ENCODE results near the gene BTBD1. TPM values are rescaled to one million over a fixed set of nuclear protein-coding genes. Genes with fewer than 3 reads are reported as not detected.

The BTBD1 gene
- total and polyA plus RNA-seq, 9 donors: 24.3 to 85.5 (median 44.4) TPM

GRCh38 chr15:82972990-82973389, 94.1 kb downstream of the BTBD1 start:
- TF ChIP-seq, protein P1, sequence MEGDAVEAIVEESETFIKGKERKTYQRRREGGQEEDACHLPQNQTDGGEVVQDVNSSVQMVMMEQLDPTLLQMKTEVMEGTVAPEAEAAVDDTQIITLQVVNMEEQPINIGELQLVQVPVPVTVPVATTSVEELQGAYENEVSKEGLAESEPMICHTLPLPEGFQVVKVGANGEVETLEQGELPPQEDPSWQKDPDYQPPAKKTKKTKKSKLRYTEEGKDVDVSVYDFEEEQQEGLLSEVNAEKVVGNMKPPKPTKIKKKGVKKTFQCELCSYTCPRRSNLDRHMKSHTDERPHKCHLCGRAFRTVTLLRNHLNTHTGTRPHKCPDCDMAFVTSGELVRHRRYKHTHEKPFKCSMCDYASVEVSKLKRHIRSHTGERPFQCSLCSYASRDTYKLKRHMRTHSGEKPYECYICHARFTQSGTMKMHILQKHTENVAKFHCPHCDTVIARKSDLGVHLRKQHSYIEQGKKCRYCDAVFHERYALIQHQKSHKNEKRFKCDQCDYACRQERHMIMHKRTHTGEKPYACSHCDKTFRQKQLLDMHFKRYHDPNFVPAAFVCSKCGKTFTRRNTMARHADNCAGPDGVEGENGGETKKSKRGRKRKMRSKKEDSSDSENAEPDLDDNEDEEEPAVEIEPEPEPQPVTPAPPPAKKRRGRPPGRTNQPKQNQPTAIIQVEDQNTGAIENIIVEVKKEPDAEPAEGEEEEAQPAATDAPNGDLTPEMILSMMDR (IDR thresholded peaks at IDR 0.05): no peak
- TF ChIP-seq POLR2A (IDR thresholded peaks at IDR 0.05): no peak
- TF ChIP-seq EP300 (IDR thresholded peaks at IDR 0.05): no peak
- DNase-seq: no peak
- no peak overlapping the region for H3K27ac ChIP-seq
- intact Hi-C loops (cut with DNase I): loop anchor here in 1 of 4 donors (10.0 kb wide), 2 partner anchors 58 to 218 kb away; no protein-coding TSS in a partner anchor
- no peaks in the 10 kb centered on the region for H3K27me3 ChIP-seq
- WGBS, 3 donors: 81 to 93% (median 86%) methylated on average over 1 of the region's 1 CpG
- no peak overlapping the region for H3K4me3 ChIP-seq
- no peaks in the 10 kb centered on the region for H3K4me1 ChIP-seq (ENCODE audit: insufficient read depth)
- H3K9me3 ChIP-seq: no peaks in the 10 kb centered on the region
- no peaks in the 10 kb centered on the region for H3K36me3 ChIP-seq

- H3K4me3 ChIP-seq: no peak overlapping the region
- no peak overlapping the region for H3K27ac ChIP-seq
- 60 to 75% (median 64%) methylated on average over 2 of the region's 2 CpGs for WGBS, 3 donors
- no peaks in the 10 kb centered on the region for H3K4me1 ChIP-seq (ENCODE audit: insufficient read depth)
- H3K27me3 ChIP-seq: no peaks in the 10 kb centered on the region
- no peaks in the 10 kb centered on the region for H3K36me3 ChIP-seq
- no peaks in the 10 kb centered on the region for H3K9me3 ChIP-seq
- DNase-seq: no peak
- TF ChIP-seq, protein P1 (IDR thresholded peaks at IDR 0.05): no peak
- TF ChIP-seq POLR2A (IDR thresholded peaks at IDR 0.05) (no peak), EP300 (IDR thresholded peaks at IDR 0.05) (no peak)
- intact Hi-C loops (cut with DNase I): loop anchor here in 1 of 4 donors (10.0 kb wide), 2 partner anchors 57 to 217 kb away; no protein-coding TSS in a partner anchor
These were observed 95.7 kb downstream of the BTBD1 start for GRCh38 chr15:82971218-82971984.

DNA sequence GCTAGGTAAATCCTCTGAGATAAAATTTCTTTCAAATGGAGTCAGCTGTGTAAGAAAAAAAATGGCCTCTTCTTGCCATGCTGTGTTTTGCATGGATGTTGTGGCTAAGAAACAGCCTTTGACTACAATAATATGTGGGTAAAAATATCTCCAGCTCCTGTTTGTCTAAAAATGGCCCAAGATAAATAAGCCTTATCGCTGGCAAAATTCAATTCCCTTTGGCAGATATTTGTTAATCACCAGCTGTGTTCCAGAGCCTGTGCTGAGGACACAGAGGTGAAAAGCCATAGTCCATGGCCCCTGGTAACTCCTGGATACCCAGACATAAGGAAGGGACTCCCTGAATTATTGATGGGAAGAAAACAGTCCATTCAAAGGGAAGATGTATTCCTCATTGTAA, 96.4 kb downstream of the BTBD1 start:
- no peaks in the 10 kb centered on the region for H3K36me3 ChIP-seq
- H3K4me1 ChIP-seq (ENCODE audit: insufficient read depth): no peaks in the 10 kb centered on the region
- no peak for DNase-seq
- H3K9me3 ChIP-seq: no peaks in the 10 kb centered on the region
- TF ChIP-seq EP300 (IDR thresholded peaks at IDR 0.05) (no peak), POLR2A (IDR thresholded peaks at IDR 0.05) (no peak)
- TF ChIP-seq, protein P1 (IDR thresholded peaks at IDR 0.05): no peak
- H3K27me3 ChIP-seq: no peaks in the 10 kb centered on the region
- no peak overlapping the region for H3K4me3 ChIP-seq
- intact Hi-C loops (cut with DNase I): loop anchor here in 1 of 4 donors (10.0 kb wide), 2 partner anchors 56 to 216 kb away; no protein-coding TSS in a partner anchor
- H3K27ac ChIP-seq: no peak overlapping the region
- 15 to 36% (median 16%) methylated on average over 1 of the region's 1 CpG for WGBS, 3 donors

DNA sequence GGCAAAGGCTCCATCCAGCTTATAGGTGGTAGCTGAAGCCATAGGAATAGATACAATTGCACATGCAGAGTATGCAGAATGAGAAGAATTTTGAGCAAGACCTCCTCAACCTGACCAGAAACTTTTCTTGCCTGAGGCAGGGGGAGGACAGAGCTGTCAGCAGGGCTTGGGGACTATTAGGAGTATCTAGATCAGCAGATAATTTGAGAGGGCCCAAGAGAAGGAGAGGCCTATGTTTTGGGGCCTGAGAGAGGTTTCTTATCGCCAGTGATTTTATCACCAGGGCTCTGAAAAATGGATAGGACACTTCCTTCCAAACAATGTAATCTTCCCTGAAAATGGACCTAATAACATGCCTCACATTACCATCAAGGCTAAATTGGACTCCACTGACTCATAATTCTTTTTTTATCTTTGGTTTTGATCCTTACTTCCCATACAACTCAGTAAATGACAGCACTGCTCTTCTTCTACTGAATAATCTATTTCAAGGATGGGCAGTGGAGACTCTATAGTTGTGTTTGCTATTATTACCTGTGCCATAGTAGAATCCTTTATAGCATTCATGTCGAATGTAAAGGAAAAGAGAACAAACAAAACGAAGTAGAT, 96.9 kb downstream of the BTBD1 start:
- H3K9me3 ChIP-seq: no peaks in the 10 kb centered on the region
- TF ChIP-seq POLR2A (IDR thresholded peaks at IDR 0.05): no peak
- H3K36me3 ChIP-seq: no peaks in the 10 kb centered on the region
- intact Hi-C loops (cut with DNase I): loop anchor here in 1 of 4 donors (10.0 kb wide), 2 partner anchors 55 to 215 kb away; no protein-coding TSS in a partner anchor
- no peak for DNase-seq
- no peak overlapping the region for H3K4me3 ChIP-seq
- WGBS, 3 donors: 39 to 61% (median 50%) methylated on average over 3 of the region's 3 CpGs
- no peaks in the 10 kb centered on the region for H3K4me1 ChIP-seq (ENCODE audit: insufficient read depth)
- H3K27ac ChIP-seq: no peak overlapping the region
- H3K27me3 ChIP-seq: no peaks in the 10 kb centered on the region

- 79 to 83% (median 82%) methylated on average over 7 of the region's 7 CpGs for WGBS, 3 donors
- no peaks in the 10 kb centered on the region for H3K4me1 ChIP-seq (ENCODE audit: insufficient read depth)
These were observed 97.7 kb downstream of the BTBD1 start for GRCh38 chr15:82969353-82969752.

More at GRCh38 chr15:82969353-82969752, 97.7 kb downstream of the BTBD1 start:
- Histone ChIP-seq H3K27me3 (no peaks in the 10 kb centered on the region), H3K9me3 (no peaks in the 10 kb centered on the region), H3K4me3 (no peak overlapping the region), H3K27ac (no peak overlapping the region), H3K36me3 (no peaks in the 10 kb centered on the region)
- TF ChIP-seq POLR2A (IDR thresholded peaks at IDR 0.05): no peak
- no peak for TF ChIP-seq EP300 (IDR thresholded peaks at IDR 0.05)
- TF ChIP-seq, protein P1 (IDR thresholded peaks at IDR 0.05): no peak
- intact Hi-C loops (cut with DNase I): no loop called here
- no peak for DNase-seq
